MM.1S (cell line): ENCODE data around the gene USP50.
"Not testable (repeated sequence)": the region's sequence is repeated elsewhere in the genome, so short reads cannot be mapped to it uniquely, and the experiment has no call there.

Source experiments
- DNase-seq: peaks from one replicate; pipeline ENCODE4 v3.0.0-alpha.2; 2015
- H2AFZ ChIP-seq: fragments of 300-600 bp; sonication (generic); 2 replicates; pipeline ENCODE4 v1.6.0; 2016; ENCODE audit warnings: antibody characterized with exemption, low read length
- H3F3A ChIP-seq: fragments of 300-600 bp; sonication (generic); 2 replicates; pipeline ENCODE4 v1.6.1; 2016; ENCODE audit warnings: mild to moderate bottlenecking, antibody characterized with exemption, low read length, moderate library complexity, mixed read lengths; ENCODE audit not compliant: insufficient read depth
- H3K27ac ChIP-seq: fragments of 300-600 bp; sonication (generic); 2 replicates; pipeline ENCODE4 v1.5.1; 2016; ENCODE audit warnings: mild to moderate bottlenecking, low read length
- H3K27me3 ChIP-seq: fragments of 300-600 bp; sonication (generic); replicated peaks from 2 replicates; pipeline ENCODE4 v1.6.0; 2016; ENCODE audit warnings: low read length; ENCODE audit not compliant: insufficient read depth
- H3K36me3 ChIP-seq: fragments of 300-600 bp; sonication (generic); replicated peaks from 2 replicates; pipeline ENCODE4 v1.6.1; 2016; ENCODE audit warnings: mild to moderate bottlenecking, low read length, mixed read lengths; ENCODE audit not compliant: insufficient read depth
- H3K4me1 ChIP-seq: fragments of 300-600 bp; sonication (generic); 2 replicates; pipeline ENCODE4 v1.6.1; 2016; ENCODE audit warnings: low read length, mixed read lengths
- H3K4me2 ChIP-seq: fragments of 300-600 bp; sonication (generic); 2 replicates; pipeline ENCODE4 v1.6.0; 2016; ENCODE audit warnings: low read depth, low read length
- H3K4me3 ChIP-seq: fragments of 300-600 bp; sonication (generic); 2 replicates; pipeline ENCODE4 v1.5.1; 2016; ENCODE audit warnings: low read length, mixed read lengths
- H3K79me2 ChIP-seq: fragments of 300-600 bp; sonication (generic); 2 replicates; pipeline ENCODE4 v1.6.1; 2016; ENCODE audit warnings: mixed run types, low read length, mixed read lengths
- H3K9ac ChIP-seq: fragments of 300-600 bp; sonication (generic); 2 replicates; pipeline ENCODE4 v1.6.1; 2016; ENCODE audit warnings: low read length, mixed read lengths
- H3K9me2 ChIP-seq: fragments of 300-600 bp; sonication (generic); replicated peaks from 2 replicates; pipeline ENCODE4 v1.6.1; 2016; ENCODE audit warnings: mild to moderate bottlenecking, low read length, mixed read lengths; ENCODE audit not compliant: insufficient read depth
- H3K9me3 ChIP-seq: fragments of 300-600 bp; sonication (generic); replicated peaks from 2 replicates; pipeline ENCODE4 v1.6.1; 2016; ENCODE audit warnings: mild to moderate bottlenecking, low read length, mixed read lengths; ENCODE audit not compliant: insufficient read depth
- H4K20me1 ChIP-seq: fragments of 300-600 bp; sonication (generic); 2 replicates; pipeline ENCODE4 v1.6.1; 2016; ENCODE audit warnings: mild to moderate bottlenecking, low read length, moderate library complexity, mixed read lengths; ENCODE audit not compliant: insufficient read depth
- EZH2 ChIP-seq: fragments of 300-600 bp; sonication (generic); optimal IDR thresholded peaks from 2 replicates; pipeline ENCODE3; 2017; ENCODE audit warnings: low read depth, mild to moderate bottlenecking, antibody characterized with exemption, low read length, mixed read lengths
- EZH2phosphoT487 ChIP-seq: fragments of 300-600 bp; sonication (generic); IDR thresholded peaks from 2 replicates; pipeline ENCODE4 v1.6.1; 2018; ENCODE audit warnings: antibody characterized with exemption, low read length
- TF ChIP-seq, protein P1 (sequence below): fragments of 300-600 bp; sonication (generic); IDR thresholded peaks from 2 replicates; pipeline ENCODE4 v1.5.1; 2016; ENCODE audit warnings: antibody characterized with exemption, low read length, mixed read lengths

The USP50 gene

DNA sequence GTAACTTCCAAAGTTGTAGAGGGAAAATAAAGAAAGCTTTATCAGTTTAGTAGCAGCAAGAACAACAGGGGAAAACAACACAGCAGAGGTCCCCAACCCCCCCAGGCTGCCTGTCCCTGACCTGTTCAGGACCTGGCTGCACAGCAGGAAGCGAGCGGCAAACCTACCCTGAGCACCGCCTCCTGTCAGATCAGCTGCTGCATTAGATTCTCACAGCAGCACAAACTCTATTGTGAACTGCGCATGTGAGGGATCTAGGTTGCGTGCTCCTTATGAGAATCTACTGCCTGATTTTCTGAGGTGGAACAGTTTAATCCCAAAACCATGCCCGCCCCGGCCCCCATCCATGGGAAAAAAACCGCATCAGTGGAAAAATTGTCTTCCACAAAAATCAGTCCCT, 40.3 kb downstream of the USP50 start:
- H3K4me3 ChIP-seq = no peak overlapping the region
- H3K9me2 ChIP-seq = no peaks in the 10 kb centered on the region
- TF ChIP-seq, protein P1, sequence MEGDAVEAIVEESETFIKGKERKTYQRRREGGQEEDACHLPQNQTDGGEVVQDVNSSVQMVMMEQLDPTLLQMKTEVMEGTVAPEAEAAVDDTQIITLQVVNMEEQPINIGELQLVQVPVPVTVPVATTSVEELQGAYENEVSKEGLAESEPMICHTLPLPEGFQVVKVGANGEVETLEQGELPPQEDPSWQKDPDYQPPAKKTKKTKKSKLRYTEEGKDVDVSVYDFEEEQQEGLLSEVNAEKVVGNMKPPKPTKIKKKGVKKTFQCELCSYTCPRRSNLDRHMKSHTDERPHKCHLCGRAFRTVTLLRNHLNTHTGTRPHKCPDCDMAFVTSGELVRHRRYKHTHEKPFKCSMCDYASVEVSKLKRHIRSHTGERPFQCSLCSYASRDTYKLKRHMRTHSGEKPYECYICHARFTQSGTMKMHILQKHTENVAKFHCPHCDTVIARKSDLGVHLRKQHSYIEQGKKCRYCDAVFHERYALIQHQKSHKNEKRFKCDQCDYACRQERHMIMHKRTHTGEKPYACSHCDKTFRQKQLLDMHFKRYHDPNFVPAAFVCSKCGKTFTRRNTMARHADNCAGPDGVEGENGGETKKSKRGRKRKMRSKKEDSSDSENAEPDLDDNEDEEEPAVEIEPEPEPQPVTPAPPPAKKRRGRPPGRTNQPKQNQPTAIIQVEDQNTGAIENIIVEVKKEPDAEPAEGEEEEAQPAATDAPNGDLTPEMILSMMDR = no peak
- TF ChIP-seq EZH2 (no peak), EZH2phosphoT487 (no peak)
- no peaks in the 10 kb centered on the region for H3F3A ChIP-seq
- no peaks in the 10 kb centered on the region for H3K79me2 ChIP-seq
- H3K27me3 ChIP-seq = no peaks in the 10 kb centered on the region
- H3K4me2 ChIP-seq = no peak overlapping the region
- H3K4me1 ChIP-seq = no peaks in the 10 kb centered on the region
- no peak overlapping the region for H3K27ac ChIP-seq
- no peaks in the 10 kb centered on the region for H3K36me3 ChIP-seq
- H3K9ac ChIP-seq = no peak overlapping the region
- no peak for DNase-seq
- no peaks in the 10 kb centered on the region for H3K9me3 ChIP-seq
- no peaks in the 10 kb centered on the region for H4K20me1 ChIP-seq
- no peak overlapping the region for H2AFZ ChIP-seq

DNA sequence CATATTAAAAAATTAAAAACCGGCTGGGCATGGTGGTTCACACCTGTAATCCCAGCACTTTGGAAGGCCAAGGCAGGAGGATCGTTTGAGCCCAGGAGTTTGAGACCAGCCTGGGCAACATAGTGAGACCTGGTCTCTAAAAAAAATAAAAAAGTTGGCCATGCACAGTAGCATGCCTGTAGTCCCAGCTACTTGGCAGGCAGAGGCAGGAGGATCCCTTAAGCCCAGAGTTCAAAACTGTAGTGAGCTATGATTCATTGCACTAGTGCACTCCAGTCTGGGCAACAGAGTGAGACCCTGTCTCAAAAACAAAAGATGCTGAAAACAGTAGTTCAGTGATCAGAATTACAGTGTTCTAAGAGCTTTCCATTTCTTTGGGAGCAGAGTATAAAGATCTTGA, 40.8 kb downstream of the USP50 start:
- H3K27ac ChIP-seq, H4K20me1 ChIP-seq, H3K4me2 ChIP-seq, DNase-seq, H3K79me2 ChIP-seq, H3K4me1 ChIP-seq, H3K4me3 ChIP-seq, H3K9ac ChIP-seq, H3F3A ChIP-seq, H3K36me3 ChIP-seq, H2AFZ ChIP-seq, H3K9me2 ChIP-seq, H3K9me3 ChIP-seq, H3K27me3 ChIP-seq: not testable (repeated sequence)

- no peak for DNase-seq
- H3F3A ChIP-seq = no peaks in the 10 kb centered on the region
- no peak overlapping the region for H3K27ac ChIP-seq
- no peak overlapping the region for H3K4me3 ChIP-seq
- no peak overlapping the region for H3K9ac ChIP-seq
- no peaks in the 10 kb centered on the region for H3K79me2 ChIP-seq
- no peaks in the 10 kb centered on the region for H3K27me3 ChIP-seq
- no peak overlapping the region for H3K4me2 ChIP-seq
- H3K4me1 ChIP-seq = no peaks in the 10 kb centered on the region
- H3K9me2 ChIP-seq = no peaks in the 10 kb centered on the region
- H3K36me3 ChIP-seq = 0 out of 2 replicates have a peak, but pooled peaks cover 5% of the 10 kb centered on the region
- TF ChIP-seq EZH2phosphoT487 (no peak), EZH2 (no peak)
- TF ChIP-seq, protein P1 = no peak
- H4K20me1 ChIP-seq = no peaks in the 10 kb centered on the region
- no peak overlapping the region for H2AFZ ChIP-seq
- no peaks in the 10 kb centered on the region for H3K9me3 ChIP-seq
Observed at GRCh38 chr15:50503144-50503543, 43.3 kb downstream of the USP50 start.

DNA sequence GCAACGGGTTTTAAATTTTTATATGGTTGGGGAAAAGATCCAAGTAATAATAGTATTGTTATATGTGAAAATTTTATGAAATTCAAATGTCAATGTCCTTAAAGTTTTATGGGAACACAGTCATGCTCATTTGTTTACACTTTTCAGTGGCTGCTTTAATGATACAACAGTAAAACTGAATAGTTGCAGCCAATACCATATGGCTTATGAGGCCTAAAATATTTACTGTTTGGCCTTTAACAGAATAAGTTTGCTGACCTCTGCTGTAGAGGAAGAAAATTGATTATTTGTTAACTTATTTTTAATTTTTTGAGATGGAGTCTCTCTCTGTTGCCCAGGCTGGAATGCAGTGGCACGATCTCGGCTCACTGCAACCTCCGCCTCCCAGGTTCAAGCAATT, 44.7 kb downstream of the USP50 start:
- no peak for DNase-seq
- no peak overlapping the region for H2AFZ ChIP-seq
- H3K9me3 ChIP-seq = no peaks in the 10 kb centered on the region
- H3K9me2 ChIP-seq = no peaks in the 10 kb centered on the region
- no peaks in the 10 kb centered on the region for H3K27me3 ChIP-seq
- H3K27ac ChIP-seq = no peak overlapping the region
- H3K4me1 ChIP-seq = no peaks in the 10 kb centered on the region
- peaks cover 9% of the 10 kb centered on the region; the same call in 1 of the 2 replicates for H3K36me3 ChIP-seq
- no peak overlapping the region for H3K9ac ChIP-seq
- H3K4me3 ChIP-seq = no peak overlapping the region
- no peaks in the 10 kb centered on the region for H3K79me2 ChIP-seq
- TF ChIP-seq EZH2 = no peak
- H4K20me1 ChIP-seq = no peaks in the 10 kb centered on the region
- no peak overlapping the region for H3K4me2 ChIP-seq
- H3F3A ChIP-seq = no peaks in the 10 kb centered on the region
